ENCODE results near the gene TFF2. TPM values are rescaled to one million over a fixed set of nuclear protein-coding genes. Genes with fewer than 3 reads are reported as not detected.

The TFF2 gene
- total and polyA plus RNA-seq, 5 experiments from 2014 or later, result not detected

- H3K27ac Mint-ChIP-seq, result peak overlapping the region in 1 of 10 donors; percentile 11
- no peak for ATAC-seq
- POLR2A ChIA-PET, result interaction anchor here (1.5 to 1.9 kb wide), 2 partner anchors 11 to 42 kb away, joined by 4 to 6 read pairs; partner anchors contain the start of gene UBASH3A
These were observed 11.4 kb upstream of the TFF2 start for GRCh38 chr21:42362198-42362597.

GRCh38 chr21:42361286-42361685, 10.5 kb upstream of the TFF2 start:
- H3K4me1 Mint-ChIP-seq, result peaks cover 7 to 27% (median 17%) of the 10 kb centered on the region in 4 donors
- H3K27me3 Mint-ChIP-seq, result peaks cover 0 to 4% (median 0%) of the 10 kb centered on the region in 5 donors
- H3K4me3 Mint-ChIP-seq, result no peak overlapping the region
- POLR2A ChIA-PET, result interaction anchor here (0.9 to 1.9 kb wide), 2 partner anchors 12 to 90 kb away, joined by 3 to 4 read pairs; no protein-coding TSS in a partner anchor
- no peak for ATAC-seq
- no peak overlapping the region for H3K27ac Mint-ChIP-seq
- H3K9me3 Mint-ChIP-seq, result peaks cover 0 to 4% (median 0%) of the 10 kb centered on the region in 9 donors
- DNase-seq, result no peak
- no peaks in the 10 kb centered on the region for H3K36me3 Mint-ChIP-seq

More at GRCh38 chr21:42362198-42362597, 11.4 kb upstream of the TFF2 start:
- DNase-seq, result no peak
- Mint-ChIP-seq H3K36me3 (no peaks in the 10 kb centered on the region), H3K9me3 (peaks cover 0 to 4% (median 0%) of the 10 kb centered on the region in 9 donors), H3K27me3 (peaks cover 0 to 4% (median 0%) of the 10 kb centered on the region in 5 donors), H3K4me1 (peaks cover 7 to 27% (median 17%) of the 10 kb centered on the region in 4 donors), H3K4me3 (no peak overlapping the region)

GRCh38 chr21:42360317-42360716, 9.5 kb upstream of the TFF2 start:
- H3K36me3 Mint-ChIP-seq, result no peaks in the 10 kb centered on the region
- peaks cover 0 to 4% (median 0%) of the 10 kb centered on the region in 5 donors for H3K27me3 Mint-ChIP-seq
- POLR2A ChIA-PET, result interaction anchor here (0.9 to 1.9 kb wide), 2 partner anchors 13 to 91 kb away, joined by 3 to 4 read pairs; no protein-coding TSS in a partner anchor
- ATAC-seq (no peak), DNase-seq (peak in 3 of 10 donors; percentile 20 to 56 (median 20))
- peaks cover 7 to 27% (median 17%) of the 10 kb centered on the region in 4 donors for H3K4me1 Mint-ChIP-seq
- H3K4me3 Mint-ChIP-seq, result no peak overlapping the region
- peaks cover 1 to 10% (median 4%) of the 10 kb centered on the region in 9 donors for H3K9me3 Mint-ChIP-seq
- peak overlapping the region in 1 of 10 donors; percentile 37 for H3K27ac Mint-ChIP-seq

GRCh38 chr21:42358937-42359336, 8.1 kb upstream of the TFF2 start:
- Mint-ChIP-seq H3K36me3 (peaks cover 0 to 10% (median 7%) of the 10 kb centered on the region in 3 donors), H3K9me3 (peaks cover 4 to 22% (median 15%) of the 10 kb centered on the region in 9 donors), H3K4me1 (peaks cover 4 to 22% (median 13%) of the 10 kb centered on the region in 4 donors), H3K4me3 (no peak overlapping the region), H3K27me3 (peaks cover 0 to 4% (median 0%) of the 10 kb centered on the region in 5 donors), H3K27ac (no peak overlapping the region)
- POLR2A ChIA-PET, result no interaction called here
- DNase-seq (no peak), ATAC-seq (no peak)

- ATAC-seq (no peak), DNase-seq (peak in 1 of 10 donors; percentile 40)
- H3K27me3 Mint-ChIP-seq, result peaks cover 0 to 4% (median 0%) of the 10 kb centered on the region in 5 donors
- H3K36me3 Mint-ChIP-seq, result peaks cover 0 to 10% (median 7%) of the 10 kb centered on the region in 3 donors
- peak overlapping the region in 1 of 10 donors; percentile 29 for H3K27ac Mint-ChIP-seq
- peaks cover 8 to 15% (median 10%) of the 10 kb centered on the region in 4 donors for H3K4me1 Mint-ChIP-seq
- POLR2A ChIA-PET, result no interaction called here
- peaks cover 5 to 26% (median 18%) of the 10 kb centered on the region in 9 donors for H3K9me3 Mint-ChIP-seq
- H3K4me3 Mint-ChIP-seq, result peak overlapping the region in 1 of 10 donors; percentile 35
These were observed 7.5 kb upstream of the TFF2 start for GRCh38 chr21:42358261-42358660.

- Mint-ChIP-seq H3K4me3 (no peak overlapping the region), H3K36me3 (peaks cover 0 to 10% (median 7%) of the 10 kb centered on the region in 3 donors), H3K27ac (no peak overlapping the region), H3K4me1 (peaks cover under 1 to 7% (median 6%) of the 10 kb centered on the region in 4 donors), H3K27me3 (peaks cover 0 to 4% (median 0%) of the 10 kb centered on the region in 5 donors), H3K9me3 (peaks cover 5 to 26% (median 18%) of the 10 kb centered on the region in 9 donors)
- POLR2A ChIA-PET, result no interaction called here
- DNase-seq (no peak), ATAC-seq (no peak)
These were observed 6.5 kb upstream of the TFF2 start for GRCh38 chr21:42357307-42357706.

- no peak for ATAC-seq
- no peak overlapping the region for H3K27ac Mint-ChIP-seq
- H3K36me3 Mint-ChIP-seq, result peaks cover 0 to 10% (median 7%) of the 10 kb centered on the region in 3 donors
- H3K4me1 Mint-ChIP-seq, result peaks cover 0 to 7% (median under 1%) of the 10 kb centered on the region in 4 donors
- H3K4me3 Mint-ChIP-seq, result no peak overlapping the region
- DNase-seq, result no peak
- peaks cover 0 to 2% (median 0%) of the 10 kb centered on the region in 5 donors for H3K27me3 Mint-ChIP-seq
- H3K9me3 Mint-ChIP-seq, result peaks cover 5 to 26% (median 18%) of the 10 kb centered on the region in 9 donors
- POLR2A ChIA-PET, result no interaction called here
These were observed 5.9 kb upstream of the TFF2 start for GRCh38 chr21:42356650-42357049.

- no peak for DNase-seq
- POLR2A ChIA-PET, result no interaction called here
- peaks cover 0 to 2% (median 0%) of the 10 kb centered on the region in 5 donors for H3K27me3 Mint-ChIP-seq
- ATAC-seq, result no peak
- peaks cover 0 to 7% (median 0%) of the 10 kb centered on the region in 4 donors for H3K4me1 Mint-ChIP-seq
- no peak overlapping the region for H3K4me3 Mint-ChIP-seq
- H3K36me3 Mint-ChIP-seq, result peaks cover 0 to 10% (median 7%) of the 10 kb centered on the region in 3 donors
- H3K27ac Mint-ChIP-seq, result no peak overlapping the region
- peaks cover 5 to 26% (median 18%) of the 10 kb centered on the region in 9 donors for H3K9me3 Mint-ChIP-seq
These were observed 5.3 kb upstream of the TFF2 start for GRCh38 chr21:42356046-42356445.

GRCh38 chr21:42353623-42354022, 2.8 kb upstream of the TFF2 start:
- peaks cover 0 to 10% (median 7%) of the 10 kb centered on the region in 3 donors for H3K36me3 Mint-ChIP-seq
- no peak for ATAC-seq
- POLR2A ChIA-PET, result interaction anchor here (1.0 kb wide), 1 partner anchor 10 kb away, joined by 8 read pairs; no protein-coding TSS in a partner anchor
- H3K27ac Mint-ChIP-seq, result peak overlapping the region in 1 of 10 donors; percentile 34
- H3K27me3 Mint-ChIP-seq, result peaks cover 0 to 2% (median 0%) of the 10 kb centered on the region in 5 donors
- no peak overlapping the region for H3K4me3 Mint-ChIP-seq
- peaks cover 5 to 25% (median 18%) of the 10 kb centered on the region in 9 donors for H3K9me3 Mint-ChIP-seq
- H3K4me1 Mint-ChIP-seq, result peaks cover 0 to 7% (median 0%) of the 10 kb centered on the region in 4 donors
- no peak for DNase-seq

GRCh38 chr21:42352441-42353095, 1.8 kb upstream of the TFF2 start:
- Mint-ChIP-seq H3K4me1 (peaks cover 0 to 7% (median 0%) of the 10 kb centered on the region in 4 donors), H3K27ac (peak overlapping the region in 1 of 10 donors; percentile 19), H3K4me3 (peak overlapping the region in 1 of 10 donors; percentile 13), H3K27me3 (no peaks in the 10 kb centered on the region), H3K9me3 (peaks cover 5 to 23% (median 17%) of the 10 kb centered on the region in 9 donors), H3K36me3 (peaks cover 0 to 10% (median 7%) of the 10 kb centered on the region in 3 donors)
- no peak for ATAC-seq
- peak in 1 of 10 donors; percentile 24 for DNase-seq
- POLR2A ChIA-PET, result no interaction called here

- POLR2A ChIA-PET, result no interaction called here
- ATAC-seq (no peak), DNase-seq (no peak)
- Mint-ChIP-seq H3K36me3 (peaks cover 0 to 10% (median 7%) of the 10 kb centered on the region in 3 donors), H3K4me3 (no peak overlapping the region), H3K27ac (peak overlapping the region in 1 of 10 donors; percentile 19), H3K4me1 (peaks cover 0 to 7% (median 0%) of the 10 kb centered on the region in 4 donors), H3K9me3 (peaks cover 3 to 23% (median 14%) of the 10 kb centered on the region in 9 donors), H3K27me3 (no peaks in the 10 kb centered on the region)
These were observed 1.0 kb upstream of the TFF2 start for GRCh38 chr21:42351626-42352440.

- Mint-ChIP-seq H3K9me3 (peaks cover under 1 to 20% (median 11%) of the 10 kb centered on the region in 9 donors), H3K36me3 (peaks cover 0 to 10% (median 7%) of the 10 kb centered on the region in 3 donors), H3K27me3 (no peaks in the 10 kb centered on the region), H3K4me1 (peaks cover 0 to 7% (median 0%) of the 10 kb centered on the region in 4 donors), H3K27ac (peak overlapping the region in 1 of 10 donors; percentile 33), H3K4me3 (no peak overlapping the region)
- ATAC-seq (no peak), DNase-seq (no peak)
- POLR2A ChIA-PET, result no interaction called here
These were observed 380 bp downstream of the TFF2 start for GRCh38 chr21:42350318-42350910.

Data from naive thymus-derived CD8-positive, alpha-beta T cell (primary cell).